T-helper 9 cell (primary cell): ENCODE results near the gene RGS5.
"Not testable (repeated sequence)": the region's sequence is repeated elsewhere in the genome, so short reads cannot be mapped to it uniquely, and the experiment has no call there.

Source experiments
- DNase-seq: peaks from one replicate; pipeline ENCODE4 v3.0.0-alpha.2; 2020
- total RNA-seq, 2 donors: gene quantifications; one replicate each; lab custom pipeline; 2026; lab: John Stamatoyannopoulos, UW

The RGS5 gene, protein sequence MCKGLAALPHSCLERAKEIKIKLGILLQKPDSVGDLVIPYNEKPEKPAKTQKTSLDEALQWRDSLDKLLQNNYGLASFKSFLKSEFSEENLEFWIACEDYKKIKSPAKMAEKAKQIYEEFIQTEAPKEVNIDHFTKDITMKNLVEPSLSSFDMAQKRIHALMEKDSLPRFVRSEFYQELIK
- total RNA-seq: 0.97 to 1.2 reads per million in 2 donors

- DNase-seq: no peak
Measured at GRCh38 chr1:163202833-163203451, at the start of gene RGS5. TSS of gene RGS5 (minus strand) at chr1:163202916. CDS start at chr1:163202835, 81 bp downstream.

GRCh38 chr1:163250382-163250974 lies 47.8 kb upstream of the RGS5 start:
- no peak for DNase-seq

DNA sequence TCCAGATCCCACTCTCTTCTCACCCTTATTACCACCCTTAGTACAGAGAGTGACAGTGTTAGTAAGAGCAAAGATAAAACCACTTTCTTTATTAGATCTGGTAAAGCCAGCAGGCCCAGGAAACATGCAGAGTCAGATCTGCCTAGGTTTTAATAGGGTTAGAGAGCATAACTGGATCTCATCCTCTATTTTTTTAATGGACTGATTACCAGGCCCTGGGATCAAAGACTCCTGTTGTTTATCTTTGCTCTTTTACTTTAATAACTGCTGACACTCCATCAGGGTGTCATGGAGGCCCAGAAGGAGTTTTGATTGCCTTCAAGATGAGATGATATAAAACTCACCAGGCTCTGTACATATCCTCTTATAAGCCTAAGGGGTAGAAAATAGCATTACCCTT lies 45.3 kb upstream of the RGS5 start:
- DNase-seq: no peak

- DNase-seq: not testable (repeated sequence)
Measured at GRCh38 chr1:163244648-163245047, 41.9 kb upstream of the RGS5 start.

GRCh38 chr1:163241746-163242145 lies 39.0 kb upstream of the RGS5 start:
- DNase-seq: no peak

- no peak for DNase-seq
Measured at GRCh38 chr1:163240705-163241104, 38.0 kb upstream of the RGS5 start.

- DNase-seq: not testable (repeated sequence)
Measured at GRCh38 chr1:163233643-163234042, 30.9 kb upstream of the RGS5 start.

GRCh38 chr1:163231385-163231784 lies 28.7 kb upstream of the RGS5 start:
- no peak for DNase-seq

DNA sequence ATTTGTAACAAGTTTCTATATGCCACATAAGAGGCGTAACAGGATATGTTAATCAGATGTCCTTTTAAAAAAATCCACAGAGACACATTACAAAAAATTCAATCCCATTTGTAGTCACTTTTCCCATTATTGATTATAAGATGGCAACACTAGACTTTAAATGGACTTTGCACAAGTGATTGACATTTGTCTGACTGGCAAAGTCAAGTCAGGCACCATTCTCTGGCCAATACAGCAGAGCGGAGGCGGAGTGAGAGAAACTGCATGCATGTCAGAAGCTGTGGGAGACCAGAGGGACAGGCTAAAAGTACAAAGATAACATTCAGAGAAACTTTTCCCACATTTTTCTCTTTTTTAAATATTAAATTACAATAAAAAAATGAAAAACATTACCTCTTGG lies 28.1 kb upstream of the RGS5 start:
- no peak for DNase-seq

DNA sequence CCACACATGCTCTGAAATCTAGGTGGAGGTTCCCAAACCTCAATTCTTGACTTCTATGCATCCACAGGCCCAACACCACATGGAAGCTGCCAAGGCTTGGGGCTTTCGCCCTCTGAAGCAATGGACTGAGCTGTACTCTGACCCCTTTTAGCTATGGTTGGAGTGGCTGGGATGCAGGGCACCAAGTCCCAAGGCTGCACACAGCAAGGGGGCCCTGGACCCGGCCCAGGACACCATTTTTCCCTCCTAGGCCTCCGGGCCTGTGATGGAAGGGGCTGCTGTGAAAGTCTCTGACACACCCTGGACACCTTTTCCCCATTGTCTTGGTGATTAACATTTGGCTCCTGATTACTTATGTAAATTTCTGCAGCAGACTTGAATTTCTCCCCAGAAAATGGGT lies 25.6 kb upstream of the RGS5 start:
- not testable (repeated sequence) for DNase-seq

DNA sequence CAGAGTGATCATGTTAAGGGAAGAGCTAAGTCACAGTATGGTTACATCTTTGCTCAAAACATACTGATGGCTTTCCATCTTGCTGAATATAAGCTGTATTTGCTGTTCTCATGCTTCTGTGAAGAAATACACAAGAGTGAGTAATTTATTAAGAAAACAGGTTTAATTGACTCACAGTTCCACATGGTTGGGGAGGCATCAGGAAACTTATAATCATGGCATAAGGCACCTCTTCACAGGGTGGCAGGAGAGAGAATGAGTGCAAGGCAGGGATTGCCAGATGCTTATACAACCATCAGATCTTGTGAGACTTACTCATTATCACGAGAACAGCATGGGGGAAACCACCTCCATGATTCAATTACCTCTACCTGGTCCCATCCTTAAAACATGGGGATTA lies 24.4 kb upstream of the RGS5 start:
- no peak for DNase-seq

- no peak for DNase-seq
Measured at GRCh38 chr1:163213626-163214025, 10.9 kb upstream of the RGS5 start.

DNA sequence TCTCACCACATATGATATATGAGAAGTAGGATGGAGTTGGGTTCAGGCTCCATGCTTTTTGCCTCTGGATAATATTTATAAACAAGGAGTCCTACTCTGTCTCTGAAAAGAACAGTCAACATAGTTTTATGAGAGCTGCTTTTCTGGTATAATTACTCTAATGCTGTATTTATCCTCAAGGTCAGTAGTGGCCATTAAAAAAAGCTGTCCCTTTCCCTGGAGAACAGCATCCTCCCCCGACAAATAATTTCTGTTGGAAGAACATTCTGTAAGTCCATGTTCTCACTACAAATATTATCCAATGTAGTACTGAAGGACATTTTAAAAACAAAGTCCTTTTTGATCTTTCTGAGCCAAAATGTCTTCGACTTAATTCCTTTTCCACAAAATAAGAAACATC lies 9.0 kb upstream of the RGS5 start:
- DNase-seq: no peak

- DNase-seq: no peak
Measured at GRCh38 chr1:163205513-163205912, 2.8 kb upstream of the RGS5 start.

- DNase-seq: no peak
Measured at GRCh38 chr1:163203561-163203960, 845 bp upstream of the RGS5 start.

GRCh38 chr1:163201906-163202305 lies 810 bp downstream of the RGS5 start:
- DNase-seq: no peak

DNA sequence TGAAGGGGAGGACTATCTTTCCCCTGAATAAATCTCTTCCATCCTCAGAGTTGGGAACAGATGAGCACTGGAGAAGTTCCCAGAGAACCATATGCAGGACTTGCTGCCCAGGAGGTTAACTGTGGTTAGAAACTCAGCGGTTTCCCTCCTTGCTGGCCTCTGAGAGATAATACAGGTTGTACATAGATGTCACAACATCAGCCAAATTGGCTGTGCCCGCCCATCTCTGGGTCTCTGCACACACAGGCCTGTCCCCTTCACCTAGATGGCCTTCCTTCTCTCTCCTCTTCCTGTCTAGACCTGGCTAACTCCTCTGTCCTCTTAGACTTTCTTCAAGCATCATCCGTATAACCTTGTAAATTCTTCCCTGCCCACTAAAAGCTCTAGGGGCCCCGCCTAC lies 5.7 kb downstream of the RGS5 start:
- no peak for DNase-seq

- DNase-seq: no peak
Measured at GRCh38 chr1:163196449-163196787, 6.3 kb downstream of the RGS5 start.

DNA sequence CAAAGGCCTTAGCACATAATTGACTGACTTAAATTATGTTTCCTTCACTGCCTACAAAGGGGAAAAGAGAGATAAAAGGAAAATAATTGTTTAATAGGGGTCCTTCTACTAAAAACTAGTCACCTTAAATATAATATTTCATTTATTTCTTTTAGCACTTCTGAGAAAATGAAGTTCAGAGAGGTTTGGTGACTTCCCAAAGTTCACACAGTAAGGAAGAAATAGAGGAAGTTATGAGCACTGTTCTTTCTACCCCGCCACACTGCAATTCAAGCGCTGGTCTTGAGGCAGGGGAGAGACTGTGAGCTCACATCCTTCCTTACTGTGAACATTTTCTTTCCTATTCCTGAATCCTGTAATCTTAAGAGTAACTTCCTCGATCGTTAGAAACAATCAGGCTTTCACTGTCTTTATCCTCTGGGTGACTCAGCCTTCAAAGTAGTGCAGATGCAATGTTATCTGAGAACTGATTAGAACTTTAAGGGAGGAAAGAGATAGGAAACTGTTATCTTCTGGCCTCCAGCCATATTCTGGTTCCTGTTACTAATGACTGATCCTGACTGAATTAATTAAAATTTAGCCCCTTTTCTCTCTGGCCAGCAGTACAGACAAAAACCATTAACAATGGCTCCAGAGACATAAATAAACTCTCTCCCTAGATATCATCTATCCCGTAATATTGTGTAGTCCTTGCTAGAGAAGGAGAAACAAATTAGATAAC lies 6.8 kb downstream of the RGS5 start:
- no peak for DNase-seq

DNA sequence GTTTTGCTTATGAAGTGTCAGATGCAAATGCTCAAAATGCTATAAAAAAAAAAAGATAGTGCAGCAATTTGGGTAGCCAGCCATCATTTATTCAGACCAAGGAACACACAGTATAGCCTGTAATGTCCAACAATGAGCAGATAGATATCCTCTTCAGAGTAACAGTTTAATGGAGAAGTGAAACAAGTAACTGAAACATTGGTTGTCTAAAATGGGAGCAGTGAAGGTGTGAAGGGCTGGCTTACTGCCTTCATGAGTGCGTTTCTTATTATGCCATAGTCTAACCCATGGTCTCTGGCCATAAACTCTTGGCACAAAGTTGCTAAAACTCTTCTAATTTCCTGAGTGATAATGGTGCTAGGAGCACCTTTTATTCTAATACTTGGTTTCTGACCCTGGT lies 11.4 kb downstream of the RGS5 start:
- no peak for DNase-seq

DNA sequence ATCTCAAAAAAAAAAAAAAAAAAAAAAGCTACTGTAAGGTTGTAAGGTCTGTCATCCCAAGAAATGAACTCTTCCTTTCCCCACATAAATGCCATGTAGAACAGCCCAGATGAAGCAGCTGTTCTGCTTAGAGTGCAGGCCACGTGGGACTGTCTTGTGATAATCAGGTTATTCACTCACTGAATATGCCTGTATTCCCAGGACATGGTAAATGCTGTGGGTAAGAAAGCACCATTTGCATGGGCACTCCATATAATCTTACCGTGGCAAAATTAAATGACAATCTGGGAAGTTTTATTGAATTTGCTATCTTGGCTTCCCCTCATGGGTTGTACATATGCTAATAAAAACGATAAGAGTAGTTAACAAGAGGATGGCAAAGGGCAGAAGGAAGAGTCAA lies 13.8 kb downstream of the RGS5 start:
- DNase-seq: no peak

DNA sequence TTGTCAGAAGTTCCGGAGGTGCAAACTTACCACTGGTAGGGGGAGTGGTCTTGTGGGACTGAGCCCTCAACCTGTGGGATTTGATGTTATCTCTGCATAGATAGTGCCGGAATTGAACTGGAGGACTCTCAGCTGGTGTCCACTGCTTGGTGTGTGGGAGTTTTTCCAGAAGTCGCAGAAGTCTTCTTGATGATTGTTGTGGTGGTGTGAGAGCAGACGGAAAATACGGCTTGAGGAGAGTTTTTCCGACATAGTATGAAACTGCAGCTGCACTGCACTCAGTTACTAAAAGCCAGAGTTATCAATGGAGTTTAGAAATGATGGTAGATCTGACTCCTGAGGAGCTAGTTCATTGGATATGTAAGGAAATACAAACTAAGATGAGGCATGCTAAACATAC lies 14.9 kb downstream of the RGS5 start:
- no peak for DNase-seq

DNA sequence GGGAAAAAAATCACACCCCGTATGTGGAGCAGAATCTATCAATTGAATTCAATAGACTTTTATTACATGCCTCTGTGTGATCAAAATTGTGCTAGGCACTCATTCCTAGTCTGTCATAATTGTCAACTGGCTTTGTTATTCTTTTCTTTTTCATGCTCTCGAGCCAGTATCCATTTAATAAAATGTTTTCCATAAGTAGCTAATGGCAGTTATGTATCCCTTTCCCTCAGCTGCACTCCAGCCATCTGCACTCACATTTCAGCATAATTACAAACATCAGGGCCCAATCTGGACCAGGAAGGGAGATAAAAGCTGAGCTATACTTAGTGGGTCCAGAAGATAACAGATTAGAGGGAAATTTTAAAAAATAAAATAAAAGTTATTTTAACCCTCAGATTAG lies 15.9 kb downstream of the RGS5 start:
- DNase-seq: no peak

DNA sequence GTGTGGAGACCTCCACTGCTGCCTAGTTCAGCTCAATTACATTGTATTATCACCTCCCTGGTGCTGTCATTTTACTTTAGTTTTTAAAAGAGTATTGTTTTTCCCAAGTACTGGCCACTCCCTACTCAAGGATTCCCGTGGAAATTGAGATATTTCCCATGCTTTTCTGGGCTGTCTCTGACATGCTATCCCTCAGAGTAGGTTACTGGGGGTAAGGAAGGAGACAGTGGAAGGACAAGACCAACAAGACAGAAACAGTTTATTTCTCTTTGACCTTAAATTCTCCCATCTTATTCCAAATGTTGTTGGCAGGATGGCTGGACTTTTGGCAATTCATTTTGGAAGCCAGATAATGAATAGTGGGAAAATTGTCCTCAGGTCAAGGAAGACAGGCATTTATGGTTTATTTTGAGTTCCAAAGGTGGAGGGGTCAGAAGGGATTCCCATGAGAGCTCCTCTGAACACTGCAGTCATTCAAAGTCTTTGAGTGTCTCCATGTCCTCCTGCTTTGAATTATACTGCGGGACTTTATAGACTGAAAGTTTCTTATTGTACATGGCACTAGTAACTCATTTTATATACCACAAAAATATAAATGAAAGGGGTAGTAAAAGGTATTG lies 20.3 kb downstream of the RGS5 start:
- DNase-seq: no peak
